Measurements from ENCODE around the gene TIMM22. TPM values are rescaled to one million over a fixed set of nuclear protein-coding genes. Genes with fewer than 3 reads are reported as not detected.

TIMM22 gene
- polyA plus RNA-seq, 1 experiment: 14.3 TPM

DNA sequence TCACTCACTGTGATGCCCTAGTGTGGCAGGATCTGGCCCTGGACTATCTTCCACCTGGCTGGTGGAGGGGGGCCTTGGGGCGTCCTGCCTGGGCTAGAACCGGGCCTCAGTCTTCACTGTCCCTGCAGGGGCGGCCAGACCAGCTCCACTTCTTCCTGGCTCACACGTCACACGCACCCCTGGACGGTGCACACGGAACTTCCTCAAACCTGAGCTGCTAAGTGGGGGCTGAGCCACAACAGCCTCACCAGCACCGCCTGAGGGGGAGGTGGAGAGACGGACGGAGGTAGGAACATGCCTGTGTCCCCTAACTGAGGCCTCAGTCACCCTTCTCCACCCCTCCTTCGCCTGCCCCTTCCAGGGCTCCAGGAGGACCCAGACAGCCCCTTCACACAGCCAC is 36.6 kb downstream of the TIMM22 start:
- Histone ChIP-seq H3K36me3 (ENCODE audit: control insufficient read depth, insufficient read depth, low read length) (peaks cover 6% of the 10 kb centered on the region), H3K4me3 (ENCODE audit: low read depth, low read length) (no peak overlapping the region), H3K27me3 (ENCODE audit: control insufficient read depth, insufficient read depth, low read length) (no peaks in the 10 kb centered on the region)
- DNase-seq (ENCODE audit: low read depth): no peak
- POLR2A ChIA-PET: no interaction called here
- TF ChIP-seq CTCF (IDR thresholded peaks at IDR 0.05; ENCODE audit: insufficient read depth, low read depth, low read length): no peak
- CTCF ChIA-PET: no interaction called here

DNA sequence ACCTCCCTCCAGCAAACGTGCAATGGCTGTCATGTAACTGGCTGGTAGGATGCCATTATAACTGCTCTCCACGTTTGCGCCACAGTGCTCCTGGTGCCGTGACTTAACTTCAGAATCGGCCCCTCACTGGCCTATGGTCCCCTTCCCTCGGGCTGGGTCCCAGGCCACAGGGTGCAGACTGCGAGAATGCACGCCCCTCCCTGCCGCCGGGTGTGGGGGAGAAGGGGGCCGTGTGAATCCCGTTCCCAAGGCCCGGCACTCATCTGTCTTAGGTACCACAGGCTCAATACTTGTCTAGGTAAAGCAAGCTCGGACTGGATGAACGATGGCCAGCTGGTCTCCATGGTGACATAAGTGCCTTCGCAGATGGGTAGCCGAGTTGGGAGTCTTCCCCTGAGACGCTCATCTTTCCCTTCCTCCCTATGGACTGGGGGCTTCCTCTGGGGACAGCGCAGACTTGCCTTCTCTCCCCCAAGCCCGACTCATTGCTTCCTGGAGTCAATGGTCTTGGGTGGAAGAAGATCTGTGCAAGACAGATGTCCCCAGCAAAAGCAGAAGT is 37.8 kb downstream of the TIMM22 start:
- H3K36me3 ChIP-seq (ENCODE audit: control insufficient read depth, insufficient read depth, low read length): peaks cover 10% of the 10 kb centered on the region
- no peak overlapping the region for H3K4me3 ChIP-seq (ENCODE audit: low read depth, low read length)
- ChIA-PET POLR2A (interaction anchor here (0.5 kb wide), 1 partner anchor 129 kb away, joined by 5 read pairs; no protein-coding TSS in a partner anchor), CTCF (no interaction called here)
- DNase-seq (ENCODE audit: low read depth): no peak
- no peaks in the 10 kb centered on the region for H3K27me3 ChIP-seq (ENCODE audit: control insufficient read depth, insufficient read depth, low read length)
- no peak for TF ChIP-seq CTCF (IDR thresholded peaks at IDR 0.05; ENCODE audit: insufficient read depth, low read depth, low read length)

- ChIA-PET CTCF (interaction anchor here (0.8 to 3.5 kb wide), 3 partner anchors 18 to 34 kb away, joined by 3 to 19 read pairs (median 3); no protein-coding TSS in a partner anchor), POLR2A (no interaction called here)
- H3K27me3 ChIP-seq (ENCODE audit: control insufficient read depth, insufficient read depth, low read length): no peaks in the 10 kb centered on the region
- no peak for TF ChIP-seq CTCF (IDR thresholded peaks at IDR 0.05; ENCODE audit: insufficient read depth, low read depth, low read length)
- no peak overlapping the region for H3K4me3 ChIP-seq (ENCODE audit: low read depth, low read length)
- H3K36me3 ChIP-seq (ENCODE audit: control insufficient read depth, insufficient read depth, low read length): peaks cover 10% of the 10 kb centered on the region
- DNase-seq (ENCODE audit: low read depth): no peak
These were observed 38.7 kb downstream of the TIMM22 start for GRCh38 chr17:1035546-1036170.

GRCh38 chr17:1036171-1036844 is 39.4 kb downstream of the TIMM22 start:
- TF ChIP-seq CTCF (IDR thresholded peaks at IDR 0.05; ENCODE audit: insufficient read depth, low read depth, low read length): no peak
- no peak for DNase-seq (ENCODE audit: low read depth)
- Histone ChIP-seq H3K27me3 (ENCODE audit: control insufficient read depth, insufficient read depth, low read length) (no peaks in the 10 kb centered on the region), H3K4me3 (ENCODE audit: low read depth, low read length) (no peak overlapping the region), H3K36me3 (ENCODE audit: control insufficient read depth, insufficient read depth, low read length) (peaks cover 10% of the 10 kb centered on the region)
- POLR2A ChIA-PET: no interaction called here
- CTCF ChIA-PET: interaction anchor here (0.8 to 3.5 kb wide), 4 partner anchors 18 to 40 kb away, joined by 3 to 19 read pairs (median 3); partner anchors contain the start of gene TIMM22

GRCh38 chr17:1036845-1037237 is 39.9 kb downstream of the TIMM22 start:
- no peak for DNase-seq (ENCODE audit: low read depth)
- no peak overlapping the region for H3K4me3 ChIP-seq (ENCODE audit: low read depth, low read length)
- no peak for TF ChIP-seq CTCF (IDR thresholded peaks at IDR 0.05; ENCODE audit: insufficient read depth, low read depth, low read length)
- no peaks in the 10 kb centered on the region for H3K27me3 ChIP-seq (ENCODE audit: control insufficient read depth, insufficient read depth, low read length)
- ChIA-PET CTCF (interaction anchor here (0.8 to 3.5 kb wide), 3 partner anchors 17 to 40 kb away, joined by 3 to 19 read pairs (median 3); partner anchors contain the start of gene TIMM22), POLR2A (no interaction called here)
- peaks cover 10% of the 10 kb centered on the region for H3K36me3 ChIP-seq (ENCODE audit: control insufficient read depth, insufficient read depth, low read length)

Data from BJ (cell line).